ENCODE data around the gene GTF2H3. TPM values are rescaled to one million over a fixed set of nuclear protein-coding genes. Genes with fewer than 3 reads are reported as not detected.

The GTF2H3 gene
- polyA plus RNA-seq, 1 of the 3 experiments (the other 2 are of a cell fraction): 22.4 TPM

DNA sequence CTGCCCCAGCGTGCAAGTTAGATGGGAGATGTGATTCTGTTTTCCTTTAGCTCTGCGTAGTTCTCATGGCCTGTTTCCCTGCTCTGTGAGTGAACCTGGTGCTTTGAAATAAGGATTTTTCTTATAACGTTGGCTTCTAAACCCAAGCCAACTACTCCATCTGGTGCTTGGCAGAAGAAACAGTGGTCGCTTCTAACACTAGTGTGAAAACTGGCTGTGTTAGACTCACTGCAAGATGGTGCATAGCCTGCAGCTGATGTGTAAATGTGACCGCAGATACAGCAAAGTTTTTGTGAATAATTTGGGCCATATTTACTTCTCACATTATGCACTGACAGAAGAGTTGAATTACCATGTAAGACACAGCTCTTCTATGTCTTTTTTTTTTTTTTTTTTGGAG, 12.2 kb downstream of the GTF2H3 start:
- Histone ChIP-seq H3F3A (replicated peaks; ENCODE audit: insufficient read depth) (no peaks in the 10 kb centered on the region), H3K4me2 (no peak overlapping the region), H3K4me3 (ENCODE audit: low read depth in 2 of 2, low read length in 1 of 2) (no peak overlapping the region), H3K27ac (ENCODE audit: low read depth in 2 of 2, low read length in 1 of 2) (no peak overlapping the region), H3K79me2 (ENCODE audit: insufficient read depth) (peaks cover 16% of the 10 kb centered on the region), H3K27me3 (ENCODE audit: insufficient read depth) (no peaks in the 10 kb centered on the region), H3K9me2 (no peaks in the 10 kb centered on the region), H4K20me1 (ENCODE audit: insufficient read depth) (no peaks in the 10 kb centered on the region), H3K9ac (no peak overlapping the region), H3K9me3 (no peaks in the 10 kb centered on the region), H2AFZ (ENCODE audit: low read depth) (no peak overlapping the region), H3K36me3 (replicated peaks in 1 of 2; ENCODE audit: control insufficient read depth in 1 of 2, insufficient read depth in 2 of 2, low read length in 1 of 2) (peaks cover 44 to 69% of the 10 kb centered on the region in 2 experiments), H3K4me1 (ENCODE audit: control insufficient read depth in 1 of 2, insufficient read depth in 2 of 2, low read depth in 1 of 2, low read length in 1 of 2) (no peaks in the 10 kb centered on the region)
- WGBS (ENCODE audit: low lambda C conversion rate): 84% methylated on average over 5 of the region's 5 CpGs
- CTCF ChIA-PET: no interaction called here
- TF ChIP-seq, protein P1, sequence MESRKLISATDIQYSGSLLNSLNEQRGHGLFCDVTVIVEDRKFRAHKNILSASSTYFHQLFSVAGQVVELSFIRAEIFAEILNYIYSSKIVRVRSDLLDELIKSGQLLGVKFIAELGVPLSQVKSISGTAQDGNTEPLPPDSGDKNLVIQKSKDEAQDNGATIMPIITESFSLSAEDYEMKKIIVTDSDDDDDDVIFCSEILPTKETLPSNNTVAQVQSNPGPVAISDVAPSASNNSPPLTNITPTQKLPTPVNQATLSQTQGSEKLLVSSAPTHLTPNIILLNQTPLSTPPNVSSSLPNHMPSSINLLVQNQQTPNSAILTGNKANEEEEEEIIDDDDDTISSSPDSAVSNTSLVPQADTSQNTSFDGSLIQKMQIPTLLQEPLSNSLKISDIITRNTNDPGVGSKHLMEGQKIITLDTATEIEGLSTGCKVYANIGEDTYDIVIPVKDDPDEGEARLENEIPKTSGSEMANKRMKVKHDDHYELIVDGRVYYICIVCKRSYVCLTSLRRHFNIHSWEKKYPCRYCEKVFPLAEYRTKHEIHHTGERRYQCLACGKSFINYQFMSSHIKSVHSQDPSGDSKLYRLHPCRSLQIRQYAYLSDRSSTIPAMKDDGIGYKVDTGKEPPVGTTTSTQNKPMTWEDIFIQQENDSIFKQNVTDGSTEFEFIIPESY (IDR thresholded peaks at IDR 0.05; ENCODE audit: borderline replicate concordance, low read depth): no peak
- TF ChIP-seq, protein P2, sequence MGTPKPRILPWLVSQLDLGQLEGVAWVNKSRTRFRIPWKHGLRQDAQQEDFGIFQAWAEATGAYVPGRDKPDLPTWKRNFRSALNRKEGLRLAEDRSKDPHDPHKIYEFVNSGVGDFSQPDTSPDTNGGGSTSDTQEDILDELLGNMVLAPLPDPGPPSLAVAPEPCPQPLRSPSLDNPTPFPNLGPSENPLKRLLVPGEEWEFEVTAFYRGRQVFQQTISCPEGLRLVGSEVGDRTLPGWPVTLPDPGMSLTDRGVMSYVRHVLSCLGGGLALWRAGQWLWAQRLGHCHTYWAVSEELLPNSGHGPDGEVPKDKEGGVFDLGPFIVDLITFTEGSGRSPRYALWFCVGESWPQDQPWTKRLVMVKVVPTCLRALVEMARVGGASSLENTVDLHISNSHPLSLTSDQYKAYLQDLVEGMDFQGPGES (IDR thresholded peaks at IDR 0.05; ENCODE audit: low read depth, low read length): no peak
- TF ChIP-seq SMC3 (IDR thresholded peaks at IDR 0.05; ENCODE audit: low read depth, low read length) (no peak), GATA2 (CRISPR knock-in tag; IDR thresholded peaks at IDR 0.05) (no peak), SIN3A (IDR thresholded peaks at IDR 0.05; ENCODE audit: borderline replicate concordance, low read depth, low read length) (no peak), NFIC (IDR thresholded peaks at IDR 0.05; ENCODE audit: borderline replicate concordance) (no peak), NRF1 (IDR thresholded peaks at IDR 0.05; ENCODE audit: low read depth, low read length) (no peak), EZH2phosphoT487 (IDR thresholded peaks at IDR 0.05; ENCODE audit: borderline replicate concordance, low read depth) (no peak), RXRA (IDR thresholded peaks at IDR 0.05; ENCODE audit: borderline replicate concordance, low read depth) (no peak), JUND (IDR thresholded peaks at IDR 0.05) (no peak), POLR2AphosphoS5 (IDR thresholded peaks at IDR 0.05; ENCODE audit: low read depth, low read length) (no peak), MEF2A (IDR thresholded peaks at IDR 0.05; ENCODE audit: borderline replicate concordance, low read depth) (no peak), RFX5 (IDR thresholded peaks at IDR 0.05; ENCODE audit: low read length) (no peak)
- TF ChIP-seq, protein P3, sequence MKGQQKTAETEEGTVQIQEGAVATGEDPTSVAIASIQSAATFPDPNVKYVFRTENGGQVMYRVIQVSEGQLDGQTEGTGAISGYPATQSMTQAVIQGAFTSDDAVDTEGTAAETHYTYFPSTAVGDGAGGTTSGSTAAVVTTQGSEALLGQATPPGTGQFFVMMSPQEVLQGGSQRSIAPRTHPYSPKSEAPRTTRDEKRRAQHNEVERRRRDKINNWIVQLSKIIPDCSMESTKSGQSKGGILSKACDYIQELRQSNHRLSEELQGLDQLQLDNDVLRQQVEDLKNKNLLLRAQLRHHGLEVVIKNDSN (IDR thresholded peaks at IDR 0.05; ENCODE audit: borderline replicate concordance, low read depth): no peak
- TF ChIP-seq, protein P4, sequence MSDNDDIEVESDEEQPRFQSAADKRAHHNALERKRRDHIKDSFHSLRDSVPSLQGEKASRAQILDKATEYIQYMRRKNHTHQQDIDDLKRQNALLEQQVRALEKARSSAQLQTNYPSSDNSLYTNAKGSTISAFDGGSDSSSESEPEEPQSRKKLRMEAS (IDR thresholded peaks at IDR 0.05; ENCODE audit: low read depth): no peak
- TF ChIP-seq, protein P5, sequence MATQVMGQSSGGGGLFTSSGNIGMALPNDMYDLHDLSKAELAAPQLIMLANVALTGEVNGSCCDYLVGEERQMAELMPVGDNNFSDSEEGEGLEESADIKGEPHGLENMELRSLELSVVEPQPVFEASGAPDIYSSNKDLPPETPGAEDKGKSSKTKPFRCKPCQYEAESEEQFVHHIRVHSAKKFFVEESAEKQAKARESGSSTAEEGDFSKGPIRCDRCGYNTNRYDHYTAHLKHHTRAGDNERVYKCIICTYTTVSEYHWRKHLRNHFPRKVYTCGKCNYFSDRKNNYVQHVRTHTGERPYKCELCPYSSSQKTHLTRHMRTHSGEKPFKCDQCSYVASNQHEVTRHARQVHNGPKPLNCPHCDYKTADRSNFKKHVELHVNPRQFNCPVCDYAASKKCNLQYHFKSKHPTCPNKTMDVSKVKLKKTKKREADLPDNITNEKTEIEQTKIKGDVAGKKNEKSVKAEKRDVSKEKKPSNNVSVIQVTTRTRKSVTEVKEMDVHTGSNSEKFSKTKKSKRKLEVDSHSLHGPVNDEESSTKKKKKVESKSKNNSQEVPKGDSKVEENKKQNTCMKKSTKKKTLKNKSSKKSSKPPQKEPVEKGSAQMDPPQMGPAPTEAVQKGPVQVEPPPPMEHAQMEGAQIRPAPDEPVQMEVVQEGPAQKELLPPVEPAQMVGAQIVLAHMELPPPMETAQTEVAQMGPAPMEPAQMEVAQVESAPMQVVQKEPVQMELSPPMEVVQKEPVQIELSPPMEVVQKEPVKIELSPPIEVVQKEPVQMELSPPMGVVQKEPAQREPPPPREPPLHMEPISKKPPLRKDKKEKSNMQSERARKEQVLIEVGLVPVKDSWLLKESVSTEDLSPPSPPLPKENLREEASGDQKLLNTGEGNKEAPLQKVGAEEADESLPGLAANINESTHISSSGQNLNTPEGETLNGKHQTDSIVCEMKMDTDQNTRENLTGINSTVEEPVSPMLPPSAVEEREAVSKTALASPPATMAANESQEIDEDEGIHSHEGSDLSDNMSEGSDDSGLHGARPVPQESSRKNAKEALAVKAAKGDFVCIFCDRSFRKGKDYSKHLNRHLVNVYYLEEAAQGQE (IDR thresholded peaks at IDR 0.05; ENCODE audit: low read depth, low read length): no peak
- TF ChIP-seq, protein P6, sequence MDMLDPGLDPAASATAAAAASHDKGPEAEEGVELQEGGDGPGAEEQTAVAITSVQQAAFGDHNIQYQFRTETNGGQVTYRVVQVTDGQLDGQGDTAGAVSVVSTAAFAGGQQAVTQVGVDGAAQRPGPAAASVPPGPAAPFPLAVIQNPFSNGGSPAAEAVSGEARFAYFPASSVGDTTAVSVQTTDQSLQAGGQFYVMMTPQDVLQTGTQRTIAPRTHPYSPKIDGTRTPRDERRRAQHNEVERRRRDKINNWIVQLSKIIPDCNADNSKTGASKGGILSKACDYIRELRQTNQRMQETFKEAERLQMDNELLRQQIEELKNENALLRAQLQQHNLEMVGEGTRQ (IDR thresholded peaks at IDR 0.05; ENCODE audit: borderline replicate concordance, low read depth, low read length): no peak
- DNase-seq: no peak
- POLR2A ChIA-PET: no interaction called here

Measured in SK-N-SH (cell line).